RCC 7860 (cell line): ENCODE results near the gene SP100.

Source experiments
- DNase-seq: peaks from one replicate; pipeline ENCODE4 v3.0.0-alpha.2; 2015; ENCODE audit warnings: low spot score
- FAIRE-seq: peaks from 2 replicates; lab custom pipeline; 2012; peaks lifted over from hg19 to GRCh38; lab: Jason Lieb, UNC

SP100 gene

GRCh38 chr2:230525682-230526081, 109.7 kb downstream of the SP100 start:
- FAIRE-seq (no peak), DNase-seq (no peak)

DNA sequence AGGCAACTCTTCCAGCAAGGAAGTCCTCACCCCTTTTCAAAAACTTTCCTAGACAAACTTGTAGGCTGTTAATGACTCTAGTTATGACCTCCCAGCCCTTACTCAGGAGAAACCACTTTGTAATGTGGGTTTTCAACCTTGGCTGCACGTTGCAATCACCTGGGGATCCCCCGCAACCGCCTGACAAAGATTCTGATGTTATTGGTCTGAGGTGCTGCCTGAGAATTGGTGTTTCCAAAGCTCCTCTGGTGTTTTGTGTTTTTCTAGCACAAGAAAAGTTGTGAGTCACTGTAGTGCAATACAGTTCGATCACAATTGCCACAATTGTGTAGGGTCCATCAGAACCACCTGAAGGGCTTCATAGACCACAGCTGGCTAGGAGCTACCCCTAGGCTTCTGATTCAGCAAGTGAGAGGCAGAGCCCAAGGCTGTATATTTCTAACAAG, 121.6 kb downstream of the SP100 start:
- FAIRE-seq (no peak), DNase-seq (no peak)

- DNase-seq (no peak), FAIRE-seq (no peak)
Observed at GRCh38 chr2:230540332-230540731, 124.3 kb downstream of the SP100 start.

- FAIRE-seq (no peak), DNase-seq (no peak)
Observed at GRCh38 chr2:230541934-230542380, 126.0 kb downstream of the SP100 start.

DNA sequence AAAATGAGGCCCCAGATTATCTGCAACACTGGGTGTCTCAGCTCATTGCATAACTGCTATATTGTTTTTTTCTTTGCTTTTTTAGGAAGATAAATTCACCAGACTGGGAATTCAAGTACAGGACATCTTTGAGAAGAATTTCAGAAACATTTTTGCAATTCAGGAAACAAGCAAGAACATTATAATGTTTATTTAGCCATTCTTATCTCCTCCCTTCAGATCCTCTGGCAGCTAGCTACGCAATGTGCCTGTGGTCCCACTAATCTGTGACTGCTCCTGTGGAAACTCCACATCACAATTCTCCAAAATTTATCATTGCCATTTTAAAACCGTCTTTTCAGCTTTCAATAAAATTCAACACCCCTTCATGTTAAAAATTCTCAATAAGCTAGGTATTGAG, 126.8 kb downstream of the SP100 start:
- FAIRE-seq (no peak), DNase-seq (no peak)

GRCh38 chr2:230552181-230552580, 136.2 kb downstream of the SP100 start:
- FAIRE-seq (peak; percentile 88), DNase-seq (peak; percentile 52)

DNA sequence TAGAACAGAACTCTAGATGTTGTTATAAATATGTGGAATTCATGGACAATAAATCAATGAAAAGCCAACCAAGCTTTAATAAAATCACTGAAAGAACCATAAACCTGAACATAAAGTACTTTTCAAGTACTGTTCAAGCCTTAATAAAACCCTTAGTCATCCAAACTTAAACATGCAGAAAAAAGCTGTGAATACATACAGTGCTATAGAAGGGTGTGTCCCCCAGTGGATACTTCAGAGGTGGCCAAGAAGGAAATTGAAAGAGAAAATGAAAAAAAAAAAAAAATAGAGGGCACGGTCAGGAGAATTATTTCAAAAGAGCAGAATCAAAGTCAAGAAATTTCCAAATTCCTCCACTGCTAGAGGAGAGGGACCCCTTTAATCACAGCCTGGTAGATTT, 141.1 kb downstream of the SP100 start:
- DNase-seq (no peak), FAIRE-seq (no peak)

DNA sequence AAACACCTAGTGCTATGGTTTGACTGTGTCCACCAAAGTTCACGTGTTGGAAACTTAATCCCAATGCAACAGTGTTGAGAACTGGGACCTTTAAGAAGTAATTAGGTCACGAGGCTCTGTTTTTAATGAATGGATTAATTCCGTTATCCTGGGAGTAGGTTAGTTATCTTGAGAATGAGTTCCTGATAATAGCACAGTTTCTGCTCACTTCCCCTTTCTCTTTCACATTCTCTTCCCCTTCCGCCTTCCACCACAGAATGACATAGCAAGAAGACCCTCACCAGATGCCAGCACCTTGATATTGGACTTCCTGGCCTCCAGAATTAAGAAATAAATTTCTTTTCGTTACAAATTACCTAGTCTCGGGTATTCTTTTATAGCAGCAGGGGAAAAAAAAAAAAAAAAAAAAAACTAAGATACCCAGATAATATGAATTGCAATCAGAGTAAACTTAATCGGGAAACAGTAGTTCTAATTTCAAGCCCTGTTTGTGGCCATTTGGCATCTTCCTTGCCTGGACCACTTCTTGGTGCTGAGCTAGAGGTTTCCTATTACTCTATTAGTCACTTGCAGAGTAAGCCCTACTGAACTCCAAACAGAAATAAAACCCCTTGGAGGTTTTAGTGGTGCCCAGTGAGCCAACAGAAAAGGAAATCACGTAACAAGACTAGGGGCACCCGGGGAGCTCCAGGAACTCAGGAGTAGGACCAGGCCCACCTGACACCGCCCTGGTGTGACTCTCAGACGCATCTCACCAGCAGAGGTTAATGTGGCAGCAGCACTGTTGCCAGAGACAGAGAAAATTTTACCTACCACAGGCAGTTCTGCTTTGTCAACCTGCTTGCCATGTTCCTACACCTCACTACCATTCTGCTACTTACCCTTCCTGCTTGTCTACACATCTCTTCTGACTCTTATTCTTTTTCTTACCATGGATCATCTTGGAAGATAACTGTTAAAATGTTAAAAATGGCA, 149.1 kb downstream of the SP100 start:
- FAIRE-seq (peak; percentile 74), DNase-seq (no peak)

DNA sequence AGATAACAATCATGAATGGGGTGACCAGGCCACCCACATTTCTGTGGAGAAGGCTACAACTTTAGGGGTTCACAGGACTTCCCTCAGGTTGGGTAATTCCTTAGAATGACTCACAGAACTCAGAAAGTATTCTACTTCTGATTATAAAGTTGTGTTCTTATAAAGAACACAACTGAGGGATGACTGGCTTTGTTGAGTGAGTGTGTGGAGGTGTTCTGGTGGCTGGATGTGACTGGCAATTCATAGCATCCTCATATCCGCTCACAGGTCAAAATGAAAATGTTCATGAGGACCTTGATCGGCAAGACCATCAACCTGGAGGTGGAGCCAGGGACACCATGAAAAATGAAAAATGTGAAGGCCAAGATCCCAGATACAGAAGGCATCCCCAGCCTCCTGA, 153.3 kb downstream of the SP100 start:
- FAIRE-seq (no peak), DNase-seq (no peak)

DNA sequence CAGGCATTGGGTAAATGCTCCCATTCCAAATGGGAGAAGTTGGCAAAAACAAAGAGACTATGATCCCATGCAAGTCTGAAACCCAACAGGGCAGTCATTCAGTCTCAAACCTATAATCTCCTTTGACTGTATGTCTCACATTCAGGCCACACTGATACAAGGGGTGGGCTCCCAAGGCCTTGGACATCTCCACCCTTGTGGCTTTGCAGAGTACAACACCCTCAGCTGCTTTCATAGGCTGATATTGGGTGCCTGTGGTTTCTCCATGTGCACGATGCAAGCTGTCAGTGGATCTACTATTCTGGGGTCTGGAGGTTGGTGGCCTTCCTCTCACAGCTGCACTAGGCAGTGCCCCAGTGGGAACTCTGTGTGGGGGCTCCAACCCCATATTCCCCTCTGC, 155.0 kb downstream of the SP100 start:
- DNase-seq (no peak), FAIRE-seq (no peak)

- DNase-seq = no peak
Observed at GRCh38 chr2:230575642-230576324, 159.8 kb downstream of the SP100 start.

DNA sequence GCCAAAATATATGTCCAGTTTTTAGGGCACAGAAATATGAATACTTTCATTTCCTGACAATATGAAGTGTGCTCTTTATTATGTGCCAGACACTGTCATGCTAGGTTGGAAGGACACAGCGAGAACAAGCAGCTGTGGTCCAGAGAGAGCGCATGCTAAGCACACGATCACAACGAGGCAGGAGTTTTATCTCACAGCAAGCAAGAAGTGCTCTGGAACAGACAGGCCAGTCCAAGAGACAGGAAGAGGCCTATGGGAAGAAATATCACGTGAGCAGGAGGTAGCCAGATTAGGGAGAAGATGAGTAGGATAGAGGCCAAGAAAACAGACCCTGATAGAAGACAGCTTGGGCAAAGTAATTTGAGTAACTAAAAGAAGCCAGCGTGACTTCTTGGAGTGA, 161.1 kb downstream of the SP100 start:
- DNase-seq (no peak), FAIRE-seq (no peak)

More at GRCh38 chr2:230575642-230576324, 159.8 kb downstream of the SP100 start:
- no peak for FAIRE-seq

- FAIRE-seq (peak; percentile 34), DNase-seq (peak; percentile 64)
Observed at GRCh38 chr2:230578106-230578505, 162.1 kb downstream of the SP100 start.

- DNase-seq = peak; percentile 43
- FAIRE-seq = no peak
Observed at GRCh38 chr2:230582851-230583283, 166.9 kb downstream of the SP100 start.

DNA sequence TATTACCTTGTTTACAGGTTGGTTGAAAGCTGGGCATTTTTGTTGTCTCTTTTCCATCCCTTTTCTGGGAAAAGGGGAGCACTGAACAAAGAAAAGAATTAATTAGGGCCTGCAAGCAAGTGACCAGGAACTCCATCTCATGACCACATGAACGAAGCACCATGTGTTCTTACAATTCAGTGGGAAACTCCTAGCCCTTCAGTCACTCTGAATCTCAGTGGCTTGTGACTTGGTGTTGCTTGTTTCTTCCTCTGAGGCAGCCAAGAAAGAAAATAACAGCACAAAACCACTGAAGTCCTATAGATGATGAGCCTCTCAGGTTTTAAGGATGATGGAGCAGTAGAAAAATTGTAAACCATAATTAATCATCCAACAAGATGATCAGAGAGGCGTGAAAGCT, 167.6 kb downstream of the SP100 start:
- no peak for DNase-seq

GRCh38 chr2:230586328-230586982, 170.5 kb downstream of the SP100 start:
- DNase-seq (no peak), FAIRE-seq (no peak)

More for the DNA sequence above, 167.6 kb downstream of the SP100 start:
- FAIRE-seq = no peak

DNA sequence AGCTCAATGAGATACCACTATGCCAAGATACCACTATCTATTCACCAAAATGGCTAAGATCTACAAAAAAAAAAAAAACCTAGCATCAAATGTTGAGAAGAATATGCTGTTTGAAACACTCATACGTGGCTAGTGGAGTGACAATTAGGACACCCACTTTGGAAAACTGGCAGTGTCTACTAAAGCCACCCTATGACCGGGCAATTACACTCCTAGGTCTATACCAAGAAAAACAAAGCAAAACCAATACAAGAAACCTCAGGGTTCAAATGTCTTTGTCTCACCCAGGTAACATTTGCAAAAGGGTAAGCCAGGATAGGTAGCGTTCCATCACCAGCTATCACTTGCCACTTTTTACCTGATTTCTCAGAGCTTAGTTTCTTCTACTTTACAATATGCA, 173.0 kb downstream of the SP100 start:
- DNase-seq (no peak), FAIRE-seq (no peak)

- FAIRE-seq (no peak), DNase-seq (no peak)
Observed at GRCh38 chr2:230589497-230590015, 173.6 kb downstream of the SP100 start.

DNA sequence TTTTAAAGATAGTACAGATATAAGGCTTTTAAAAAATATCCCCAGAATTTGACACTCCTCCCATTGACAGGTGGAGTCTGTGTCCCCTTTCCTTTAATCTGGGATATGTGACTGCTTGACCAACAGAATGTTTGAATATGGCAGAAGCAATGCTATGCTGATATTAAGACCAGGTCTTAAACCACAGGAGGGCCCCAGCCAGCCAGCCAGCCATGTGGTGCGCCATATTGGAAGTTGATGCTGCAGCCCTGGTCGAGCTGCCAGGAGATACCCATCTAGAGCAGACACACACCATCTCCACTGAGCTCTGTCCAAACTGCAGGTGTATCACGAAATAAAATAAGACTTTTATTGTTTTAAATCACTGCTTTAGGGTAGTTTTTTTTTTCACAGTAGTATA, 174.3 kb downstream of the SP100 start:
- no peak for DNase-seq
- no peak for FAIRE-seq

GRCh38 chr2:230591850-230592249, 175.8 kb downstream of the SP100 start:
- DNase-seq = no peak

DNA sequence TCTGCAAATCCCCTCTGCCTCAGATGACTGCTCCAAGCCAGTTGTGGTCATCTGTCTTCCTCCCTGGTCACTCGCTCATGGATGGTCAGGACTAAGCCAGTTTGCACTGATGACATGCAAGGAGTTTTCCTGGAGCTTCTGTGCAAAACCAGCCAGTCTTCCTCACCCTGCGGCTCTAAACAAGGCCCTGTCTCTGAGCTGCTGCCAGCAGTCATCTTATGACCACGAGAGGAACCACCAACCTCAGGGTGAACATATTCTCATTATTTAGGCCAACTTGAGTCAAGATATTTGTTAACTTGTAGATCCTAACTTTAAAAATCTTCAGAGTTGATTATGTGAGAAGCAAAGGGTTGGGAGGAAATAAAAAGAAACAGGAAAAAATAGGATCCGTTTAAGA, 176.8 kb downstream of the SP100 start:
- no peak for DNase-seq
- no peak for FAIRE-seq

More at GRCh38 chr2:230591850-230592249, 175.8 kb downstream of the SP100 start:
- FAIRE-seq = no peak
